Measurements from ENCODE around the gene HSF5.
"Not testable (repeated sequence)": the region's sequence is repeated elsewhere in the genome, so short reads cannot be mapped to it uniquely, and the experiment has no call there.

HSF5 gene

DNA sequence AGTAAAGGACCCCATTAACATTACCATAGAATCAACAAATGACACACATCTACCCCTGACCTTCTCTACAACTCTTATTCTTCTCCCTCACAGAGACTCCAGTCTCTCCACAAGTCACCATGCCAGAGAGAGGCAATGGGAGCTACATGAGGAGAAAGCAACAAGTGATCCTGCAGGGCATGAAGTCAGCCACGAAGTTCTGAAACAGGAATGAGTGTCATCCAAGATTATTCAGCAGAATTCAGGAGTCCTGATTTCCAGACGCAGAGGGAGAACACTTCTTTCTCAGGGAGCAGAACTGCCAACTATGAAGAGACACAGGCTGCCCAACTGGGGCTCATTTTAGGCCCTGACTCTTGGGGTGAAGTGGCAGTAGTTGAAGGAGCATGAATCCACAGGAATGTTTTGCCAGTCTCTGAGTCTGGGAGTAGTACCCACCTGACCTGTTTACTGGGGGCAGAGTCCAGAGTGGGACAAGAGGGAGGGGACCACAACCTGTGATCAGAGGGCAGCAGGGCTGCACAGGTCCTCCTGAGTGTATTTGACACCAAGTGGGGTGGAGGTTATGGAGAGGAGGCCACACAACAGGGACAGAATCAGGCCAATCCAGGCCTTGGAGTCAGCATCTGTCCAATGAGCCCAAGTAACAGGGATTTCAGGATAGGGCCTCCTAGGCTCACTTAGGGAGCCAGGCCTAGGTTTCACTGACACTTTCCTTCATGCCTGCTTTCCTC, 28.6 kb upstream of the HSF5 start:
- DNase-seq: no peak

DNA sequence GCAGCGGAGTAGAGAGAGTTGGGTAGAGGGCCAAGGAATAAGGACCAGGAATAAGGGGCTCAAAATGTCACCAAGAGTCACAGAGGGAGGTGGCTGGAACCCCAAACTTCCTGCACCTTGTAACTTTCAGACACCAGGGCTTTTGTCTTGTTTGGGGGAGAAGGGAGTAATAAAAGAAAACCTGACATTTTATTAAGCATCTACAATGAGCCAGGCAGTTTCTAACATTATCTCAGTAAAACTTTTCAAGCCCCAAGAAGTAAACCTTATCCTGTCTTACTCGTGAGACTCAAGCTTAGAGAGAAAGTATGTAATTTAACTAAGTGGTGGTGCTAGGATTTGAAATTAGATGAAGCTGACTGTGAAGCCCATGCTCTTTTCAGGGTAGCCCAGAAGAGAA, 27.1 kb upstream of the HSF5 start:
- DNase-seq: no peak

DNA sequence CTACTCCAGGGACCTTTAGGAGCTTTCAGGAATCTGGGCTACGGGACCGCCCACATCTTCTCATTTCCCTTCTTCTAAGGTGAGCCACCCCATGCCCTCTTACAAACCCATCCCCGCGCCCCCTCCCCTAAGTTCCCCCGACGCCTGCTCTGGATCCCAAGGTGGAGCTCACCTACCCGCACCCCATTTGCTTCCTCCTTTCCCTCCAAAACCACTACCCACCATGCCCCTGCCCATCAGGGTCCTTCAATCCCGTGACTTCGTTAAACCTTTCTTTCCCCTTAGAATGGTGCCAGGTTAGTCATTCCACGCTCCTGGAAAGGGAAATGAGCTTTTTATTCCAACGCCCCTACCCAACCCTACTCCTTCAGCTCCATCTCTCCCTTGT, 26.6 kb upstream of the HSF5 start:
- DNase-seq: no peak

DNA sequence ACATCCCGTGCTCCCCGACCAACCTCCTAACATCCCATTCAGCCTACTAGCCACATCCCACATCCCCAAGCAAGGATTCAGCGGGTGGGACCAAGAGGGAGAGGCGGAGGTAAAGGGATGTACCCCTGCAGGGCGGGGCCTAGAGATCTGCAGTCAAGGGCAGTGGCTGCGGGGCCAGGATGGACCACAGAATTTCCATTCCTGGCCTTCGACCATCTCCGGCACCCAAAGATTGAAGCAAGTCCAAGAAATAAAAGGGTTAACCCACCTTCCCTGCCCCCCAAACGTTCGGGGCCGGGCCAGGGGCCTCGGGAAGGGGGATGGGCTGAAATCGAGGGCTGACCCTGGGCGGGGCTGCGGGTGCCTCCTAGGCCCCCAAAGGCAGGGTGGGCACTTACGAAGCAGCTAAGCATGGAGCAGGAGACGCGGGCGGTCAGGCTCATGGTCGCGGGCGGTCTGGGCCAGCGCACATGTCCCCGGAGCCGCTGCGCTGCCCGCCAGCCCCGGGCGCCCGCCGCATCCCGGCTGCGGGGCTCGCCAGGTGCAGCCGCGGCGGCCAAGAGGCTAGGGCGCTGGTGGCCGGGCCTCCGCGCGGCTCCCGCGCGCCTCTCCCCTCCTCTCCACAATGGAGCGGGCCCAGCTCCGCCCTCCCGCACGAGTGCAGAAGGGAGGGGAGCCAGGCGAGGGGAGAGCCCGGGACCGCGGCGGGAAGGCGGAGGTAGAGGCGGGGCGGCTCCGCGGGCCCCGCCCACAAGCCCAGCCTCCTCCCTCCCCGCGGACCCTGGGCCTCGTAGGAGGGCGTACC, 26.0 kb upstream of the HSF5 start, which contains the start of gene MTMR4:
Gene MTMR4, minus strand, starts transcription at position 674 of the 805 bp plus-strand sequence. Its CDS starts 231 bp downstream, at position 443.
- peak; percentile 75 for DNase-seq

DNA sequence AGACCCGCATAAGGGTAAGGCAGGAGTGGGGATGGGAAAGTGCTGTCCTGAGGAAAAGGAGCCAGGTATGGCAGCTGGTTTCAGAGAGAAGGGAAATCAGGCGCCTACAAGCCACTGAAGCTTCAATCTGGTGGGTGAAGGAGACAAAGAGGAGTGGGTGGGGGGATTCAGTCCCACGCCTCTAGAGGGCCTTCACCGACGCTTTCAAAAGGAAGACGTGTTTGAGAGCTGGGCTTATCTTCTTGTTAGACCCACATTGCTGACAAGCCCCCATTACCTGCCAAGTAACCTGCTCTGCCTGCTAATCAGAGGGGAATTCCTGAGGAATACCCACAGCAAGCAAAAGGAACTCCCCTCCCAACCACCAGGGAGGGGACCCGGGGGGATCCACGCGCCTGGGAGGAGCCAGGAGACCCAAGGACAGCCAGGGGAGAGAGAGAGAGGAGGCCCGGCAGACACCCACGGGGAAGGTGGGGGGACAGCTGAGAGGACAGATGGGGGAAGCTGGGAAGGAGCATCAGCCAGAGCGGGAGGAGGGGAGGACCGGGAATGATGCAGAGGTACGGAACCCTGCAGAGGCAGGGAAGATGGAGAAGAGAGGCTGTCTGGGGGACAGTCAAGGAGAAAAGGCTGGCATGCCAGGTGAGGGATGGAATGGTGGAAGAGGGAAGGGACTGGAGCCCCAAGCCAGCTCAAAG, 25.2 kb upstream of the HSF5 start:
- DNase-seq: no peak

DNA sequence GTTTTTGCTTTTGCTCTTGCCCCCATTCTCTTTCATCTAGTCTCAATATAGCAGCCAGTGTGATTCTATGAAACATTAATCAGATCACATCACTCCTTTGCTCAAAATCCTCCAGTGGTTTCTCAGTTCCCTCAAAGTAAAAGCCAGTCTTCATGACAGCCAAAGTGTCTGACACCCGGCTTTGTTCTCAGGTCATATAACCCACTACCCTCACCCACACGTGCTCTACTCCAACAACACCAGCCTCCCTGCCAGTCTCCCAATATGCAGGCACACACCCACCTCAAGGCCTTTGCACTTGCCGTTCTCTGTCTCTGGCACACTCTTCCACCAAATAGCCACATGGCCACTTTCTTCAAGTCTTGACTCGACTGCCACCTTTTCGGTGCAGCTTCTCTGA, 21.9 kb upstream of the HSF5 start:
- DNase-seq: no peak

DNA sequence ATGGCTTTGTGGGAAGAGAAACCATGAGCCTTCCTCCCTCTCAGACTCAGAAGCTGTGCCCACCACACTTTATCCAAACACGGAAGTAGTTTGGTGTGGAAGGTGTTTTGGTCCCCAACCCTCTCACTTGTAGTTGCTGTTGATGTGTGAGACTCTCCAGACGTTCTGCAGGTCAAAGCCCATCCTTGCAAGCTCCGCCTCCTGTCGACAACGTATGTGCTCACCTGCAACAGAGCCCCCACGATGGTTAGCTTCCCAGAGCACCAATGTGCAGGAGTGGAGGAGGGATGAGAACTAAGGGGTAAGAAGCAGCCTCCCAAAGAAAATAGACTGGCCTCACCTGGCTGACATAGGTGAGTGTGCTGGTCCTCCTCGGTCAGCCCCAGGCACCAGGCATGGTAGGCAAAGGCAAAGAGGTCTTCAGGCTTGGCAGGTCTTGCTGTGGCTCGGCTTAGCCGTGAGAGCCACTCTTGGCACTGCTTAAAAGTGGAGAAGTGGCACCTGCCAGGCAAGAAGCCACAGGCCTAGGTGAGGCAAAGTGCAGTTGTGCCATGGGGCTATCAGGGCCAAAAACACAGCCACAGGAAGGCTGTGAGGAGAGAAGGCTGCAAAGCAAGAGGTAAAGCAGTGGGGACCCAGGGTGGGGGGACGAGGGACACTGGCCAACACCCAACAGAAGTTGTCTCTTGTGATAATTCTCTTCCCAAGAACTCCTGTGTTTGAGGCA, 20.3 kb upstream of the HSF5 start:
- no peak for DNase-seq

DNA sequence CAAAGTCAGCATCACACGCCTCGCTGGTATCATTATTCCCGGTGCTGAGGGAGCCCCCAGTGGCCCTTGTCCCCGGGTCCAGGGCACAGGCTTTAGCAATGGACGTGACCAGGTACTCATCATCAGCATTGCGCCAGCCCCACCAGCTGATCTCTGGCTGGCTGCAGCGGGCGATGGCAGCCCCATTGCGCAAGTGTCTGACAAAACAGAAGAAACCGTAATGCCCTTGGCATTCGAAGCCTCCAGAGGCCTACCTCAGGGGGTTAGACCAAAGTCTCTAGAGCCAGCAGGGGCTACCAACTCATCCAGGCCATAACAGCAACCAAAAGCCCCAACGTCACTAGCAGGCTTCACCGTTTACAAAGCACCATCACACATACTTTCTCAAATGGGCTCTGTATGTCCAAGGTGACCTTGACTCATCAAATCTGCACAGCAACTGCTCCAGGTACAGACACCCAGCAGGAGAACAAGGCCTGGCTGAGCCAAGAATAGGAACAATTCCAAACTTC, 19.0 kb upstream of the HSF5 start:
- no peak for DNase-seq

DNA sequence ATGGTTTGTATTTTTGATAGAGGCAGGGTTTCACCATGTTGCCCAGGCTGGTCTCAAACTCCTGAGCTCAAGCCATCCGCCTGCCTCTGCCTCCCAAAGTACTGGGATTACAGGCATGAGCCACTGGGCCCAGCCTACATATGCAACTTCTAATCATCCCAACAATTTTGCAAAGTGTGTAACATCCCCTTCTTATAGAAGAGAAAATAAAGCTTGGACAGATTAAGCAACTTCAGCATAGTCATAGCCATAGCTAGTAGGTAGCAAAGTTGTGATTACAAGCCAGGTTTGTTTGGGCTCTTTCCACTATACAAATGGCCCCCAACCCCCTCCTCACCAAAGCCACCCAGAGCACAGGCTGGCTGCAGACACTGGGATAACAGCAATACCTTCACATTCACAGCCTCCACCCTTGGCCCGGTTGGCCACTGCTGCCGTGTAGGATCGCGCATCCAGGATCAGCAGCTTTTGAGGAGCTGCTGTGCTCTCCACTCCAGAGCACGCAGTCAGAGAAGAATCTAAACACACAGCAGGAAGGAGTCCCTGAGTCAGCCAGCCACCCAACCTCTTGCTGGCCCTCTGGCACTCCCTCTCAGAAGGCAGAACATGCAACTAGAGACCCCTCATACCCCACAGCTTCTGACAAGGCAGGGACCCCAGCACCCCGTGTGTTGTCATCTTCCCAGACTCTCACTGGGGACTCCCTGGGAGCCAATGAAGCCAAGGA, 18.3 kb upstream of the HSF5 start:
- DNase-seq: no peak

DNA sequence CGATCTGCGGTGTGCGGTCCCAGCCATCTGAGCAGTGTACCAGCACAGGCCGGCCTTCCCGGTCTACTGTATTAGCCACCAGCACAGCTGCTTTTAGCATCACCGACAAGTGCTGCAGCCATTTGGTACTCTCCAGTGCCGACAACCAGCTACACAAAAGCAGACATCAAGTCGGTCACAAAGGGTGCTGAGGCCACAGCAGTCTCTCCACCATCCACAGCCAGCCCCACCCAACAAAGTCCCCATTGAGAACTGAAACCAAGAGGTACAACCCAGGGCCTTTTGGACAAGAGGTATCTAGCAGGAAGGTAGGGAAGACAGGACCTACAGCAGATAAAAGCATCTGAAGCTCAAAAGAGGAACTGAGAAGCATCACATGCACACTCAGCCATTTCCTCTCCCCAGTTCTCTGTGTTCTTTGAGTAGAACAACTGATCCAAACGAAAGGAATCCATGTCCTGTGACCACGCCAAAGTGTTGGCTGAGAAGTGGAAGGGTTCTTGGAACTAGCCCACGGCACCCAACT, 16.7 kb upstream of the HSF5 start:
- no peak for DNase-seq

DNA sequence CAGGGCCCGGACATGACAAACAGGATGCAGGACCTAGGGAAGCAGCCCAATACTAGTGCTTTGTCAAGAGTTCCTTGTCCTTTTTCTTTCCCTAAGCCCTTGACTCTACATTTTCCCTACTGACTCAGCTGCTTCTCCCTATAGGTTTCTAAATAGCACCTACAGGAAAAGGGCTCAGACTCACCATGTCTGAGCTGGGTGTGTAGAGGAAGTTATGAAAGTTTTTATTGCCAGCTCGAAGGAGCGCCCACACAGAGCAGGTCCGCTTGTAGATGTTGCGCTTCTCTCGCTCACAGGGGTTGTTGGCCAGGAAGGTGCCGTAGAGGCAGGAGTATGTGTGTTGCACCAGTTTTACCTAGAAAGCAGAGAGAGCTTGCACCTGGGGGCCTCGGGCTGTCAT, 15.7 kb upstream of the HSF5 start:
- DNase-seq: no peak

DNA sequence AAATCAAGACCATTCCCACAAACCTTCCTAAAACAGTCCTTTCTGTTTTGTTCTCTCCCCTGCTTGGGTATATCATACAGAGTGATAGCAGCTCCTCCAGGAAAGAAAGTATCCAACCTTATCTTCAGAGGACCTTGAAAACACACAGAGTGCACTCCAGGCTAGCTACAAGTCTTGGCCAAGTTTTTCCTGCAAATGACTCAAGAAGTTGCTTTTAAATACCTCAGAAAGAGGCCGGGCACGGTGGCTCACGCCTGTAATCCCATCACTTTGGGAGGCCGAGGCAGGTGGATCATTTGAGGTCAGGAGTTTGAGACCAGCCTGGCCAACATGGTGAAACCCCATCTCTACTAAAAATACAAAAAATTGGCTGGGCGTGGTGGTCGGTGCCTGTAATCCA, 14.9 kb upstream of the HSF5 start:
- not testable (repeated sequence) for DNase-seq

DNA sequence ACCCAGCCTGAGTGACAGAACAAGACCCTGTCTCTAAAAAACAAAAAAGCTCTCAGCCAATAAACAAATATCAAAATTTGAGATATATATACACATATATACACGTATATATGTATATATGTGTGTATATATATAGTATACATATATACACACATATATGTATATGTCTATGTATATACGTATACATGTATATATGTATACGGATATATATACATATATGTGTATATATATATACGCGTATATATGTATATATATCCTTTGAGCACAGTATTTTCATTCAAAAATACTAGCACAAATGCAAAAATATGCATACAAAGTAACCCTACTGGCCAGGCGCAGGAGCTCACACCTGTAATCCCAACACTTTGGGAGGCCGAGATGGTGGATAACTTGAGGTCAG, 13.2 kb upstream of the HSF5 start:
- no peak for DNase-seq

DNA sequence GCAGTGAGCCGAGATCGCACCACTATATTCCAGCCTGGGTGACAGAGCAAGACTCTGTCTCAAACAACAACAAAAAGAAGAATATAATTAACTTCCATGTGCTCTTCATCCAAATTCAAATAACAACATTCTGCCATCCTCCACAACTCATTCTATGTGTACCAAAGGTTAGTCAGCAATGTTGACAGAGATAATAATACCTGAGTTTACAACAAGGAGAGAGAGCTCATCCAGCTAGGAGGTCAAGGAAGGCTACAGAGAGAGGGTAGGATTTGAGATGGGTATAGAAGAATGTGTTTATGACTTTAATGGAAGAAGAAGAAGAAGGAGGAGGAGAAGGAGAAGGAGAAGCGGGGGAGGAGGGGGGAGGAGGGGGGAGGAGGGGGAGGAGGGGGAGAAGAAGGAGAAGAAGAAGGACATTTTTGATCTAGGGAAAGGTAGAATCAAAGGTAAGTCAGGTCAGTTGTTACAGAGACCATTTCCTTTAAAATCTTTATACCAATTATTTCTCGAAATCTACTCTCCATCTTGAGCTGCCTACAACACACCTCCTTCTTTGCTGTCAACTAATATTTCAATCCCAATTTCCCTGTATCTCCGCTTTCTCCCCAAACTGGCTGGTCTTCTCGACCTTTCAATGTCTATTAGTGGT, 10.1 kb upstream of the HSF5 start:
- no peak for DNase-seq

DNA sequence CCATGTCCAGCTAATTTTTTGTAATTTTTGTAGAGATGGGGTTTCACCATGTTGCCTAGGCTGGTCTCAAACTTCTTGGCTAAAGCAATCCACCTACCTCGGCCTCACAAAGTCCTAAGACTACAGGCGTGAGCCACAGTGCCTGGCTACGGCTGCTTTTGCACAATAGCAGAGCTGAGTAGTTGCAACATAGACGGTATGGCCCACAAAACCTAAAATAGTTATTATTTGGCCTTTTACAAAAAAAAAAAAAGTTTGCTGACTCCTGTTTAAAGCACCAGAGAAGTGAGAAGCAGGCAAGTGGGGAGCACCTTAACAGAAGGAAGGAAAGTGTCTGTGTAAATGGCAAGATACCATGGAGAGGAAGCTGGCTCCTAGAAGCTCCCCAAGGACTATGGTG, 5.3 kb upstream of the HSF5 start:
- no peak for DNase-seq

DNA sequence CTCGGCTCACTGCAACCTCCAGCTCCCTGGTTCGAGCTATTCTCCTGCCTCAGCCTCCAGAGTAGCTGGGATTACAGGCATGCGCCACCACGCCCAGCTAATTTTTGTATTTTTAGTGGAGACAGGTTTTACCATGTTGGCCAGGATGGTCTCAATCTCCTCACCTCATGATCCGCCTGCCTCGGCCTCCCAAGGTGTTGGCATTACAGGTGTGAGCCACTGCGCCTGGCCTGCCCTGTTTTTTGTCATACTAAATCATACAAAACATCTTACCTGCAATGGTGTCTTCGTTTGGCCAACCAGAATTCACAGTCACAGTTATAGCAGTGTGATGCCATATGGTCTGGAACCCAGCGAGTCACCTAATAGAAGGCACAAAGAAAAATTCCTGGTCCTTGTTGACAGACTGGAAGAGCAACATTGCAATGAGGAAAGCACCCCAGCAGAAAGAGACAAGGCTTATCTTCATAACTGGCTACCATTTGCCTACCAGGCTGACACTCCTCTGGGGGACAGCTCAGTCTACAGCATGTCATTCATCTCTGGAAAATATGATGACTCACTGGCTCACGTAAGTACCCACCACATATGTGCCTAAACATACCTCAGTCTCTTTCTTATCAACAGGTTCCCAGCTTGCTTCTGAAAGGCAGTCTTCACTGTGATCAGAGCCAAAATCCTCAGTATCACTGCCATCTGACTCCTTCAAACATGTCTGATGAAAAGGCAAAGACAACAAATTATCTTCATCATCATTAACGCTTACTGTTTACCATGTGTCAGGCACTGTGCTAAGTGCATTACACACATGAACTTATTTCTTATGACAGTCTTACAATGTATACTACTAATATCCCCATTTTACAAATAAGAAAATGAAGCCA, 4.3 kb upstream of the HSF5 start:
- no peak for DNase-seq

DNA sequence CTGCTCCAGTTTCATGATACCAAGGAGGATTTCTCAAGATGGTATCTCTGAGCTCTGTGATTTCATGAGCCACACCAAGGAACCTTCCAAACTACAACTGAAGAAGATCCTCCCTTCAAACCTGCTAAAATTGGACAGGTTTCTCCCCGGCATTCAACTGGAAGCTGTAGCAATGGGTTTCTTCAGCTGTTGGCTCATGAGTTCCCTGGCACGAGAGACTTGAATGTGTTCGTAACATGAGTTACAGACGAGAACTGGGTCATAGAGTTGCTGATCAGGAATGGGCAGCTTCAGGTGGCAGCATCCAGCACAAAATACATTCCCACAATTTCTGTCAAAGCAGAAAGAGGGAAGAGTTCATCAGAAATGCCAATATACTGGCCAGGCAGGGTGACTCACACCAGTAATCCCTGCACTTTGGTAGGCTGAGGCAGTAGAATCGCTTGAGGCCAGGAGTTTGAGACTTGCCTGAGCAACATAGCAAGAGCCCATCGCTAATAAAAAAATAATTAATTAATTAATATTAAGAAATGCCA, 3.4 kb upstream of the HSF5 start:
- no peak for DNase-seq

DNA sequence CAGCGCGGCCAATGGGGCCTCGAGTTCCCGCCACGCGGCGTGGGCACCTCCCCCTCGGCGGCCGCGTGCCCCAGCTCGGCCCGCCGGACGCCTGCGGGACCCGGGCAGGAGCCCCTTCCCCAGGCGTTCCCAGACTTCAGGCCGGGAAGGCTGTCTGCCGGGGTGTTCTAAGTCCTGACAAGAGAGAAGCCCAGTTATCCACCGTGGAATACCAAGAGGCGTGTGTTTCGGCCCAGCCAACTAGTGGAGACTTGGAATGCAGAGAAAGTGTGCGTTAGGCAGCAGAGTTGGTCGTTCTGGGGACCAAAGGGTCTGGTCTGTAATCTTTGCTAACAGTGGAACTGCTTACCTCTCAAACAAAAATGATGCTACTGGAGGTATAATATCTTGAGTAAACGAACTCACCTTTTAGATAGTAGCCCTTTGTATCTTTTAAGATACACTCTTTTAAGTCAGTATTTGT, 251 bp upstream of the HSF5 start:
- no peak for DNase-seq

DNA sequence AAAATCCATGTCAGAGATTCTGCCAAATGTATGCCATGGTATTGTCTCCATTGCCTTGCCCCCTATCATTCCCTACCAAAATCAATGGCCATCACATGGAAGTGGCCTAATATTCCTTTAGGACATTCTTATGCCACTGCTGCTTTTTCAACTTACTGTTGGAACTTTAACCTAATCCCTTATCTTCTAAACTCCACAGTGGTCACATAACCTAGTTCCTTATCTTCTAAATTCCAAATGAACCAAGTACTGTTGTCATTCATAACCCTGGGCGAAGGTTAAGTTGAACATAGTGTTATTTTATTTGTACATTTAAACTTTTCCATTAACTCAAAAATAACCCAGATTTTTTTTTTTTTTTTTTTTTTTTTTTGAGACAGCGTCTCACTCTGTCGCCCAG, 3.6 kb downstream of the HSF5 start:
- no peak for DNase-seq

DNA sequence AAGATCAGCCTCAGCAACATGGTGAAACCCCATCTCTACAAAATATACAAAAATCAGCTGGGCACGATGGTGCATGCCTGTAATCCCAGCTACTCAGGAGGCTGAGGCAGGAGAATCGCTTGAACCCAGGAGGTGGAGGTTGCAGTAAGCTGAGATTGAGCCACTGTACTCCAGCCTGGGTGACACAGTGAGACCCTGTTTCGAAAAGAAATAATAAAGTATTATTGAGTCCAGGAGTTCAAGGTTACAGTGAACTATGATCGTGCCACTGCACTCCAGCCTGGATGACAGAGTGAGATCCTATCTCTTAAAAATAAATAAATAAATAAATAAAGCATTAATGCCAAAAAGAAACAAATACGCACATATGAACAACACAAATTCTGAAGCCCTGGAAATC, 6.4 kb downstream of the HSF5 start:
- not testable (repeated sequence) for DNase-seq
